HUES6 (cell line): Measurements from ENCODE around the gene NHERF2.
A peak's percentile ranks its signal among the peaks of the same experiment; 100 is the strongest.

Experiments
- H3K27ac ChIP-seq: 2 replicates; pipeline ENCODE4 v1.7.0; 2013; ENCODE audit warnings: low read depth, mild to moderate bottlenecking, low read length, inconsistent platforms
- H3K27me3 ChIP-seq: 2 replicates; pipeline ENCODE4 v1.6.1; 2013; ENCODE audit warnings: low read length; ENCODE audit not compliant: control insufficient read depth, insufficient read depth
- H3K36me3 ChIP-seq: 2 replicates; pipeline ENCODE4 v1.6.1; 2013; ENCODE audit warnings: low read length; ENCODE audit not compliant: control insufficient read depth, insufficient read depth
- H3K4me1 ChIP-seq: 2 replicates; pipeline ENCODE4 v1.6.1; 2013; ENCODE audit warnings: low read length; ENCODE audit not compliant: control insufficient read depth, insufficient read depth
- H3K4me3 ChIP-seq: 2 replicates; pipeline ENCODE4 v1.5.1; 2013; ENCODE audit warnings: low read depth, low read length
- H3K9ac ChIP-seq: one replicate; pipeline ENCODE4 v1.6.1; 2013; ENCODE audit warnings: mild to moderate bottlenecking, low read length
- H3K9me3 ChIP-seq: 2 replicates; pipeline ENCODE4 v1.6.1; 2013; ENCODE audit warnings: low read depth, low read length; ENCODE audit not compliant: control insufficient read depth, insufficient read depth

Gene NHERF2

GRCh38 chr16:2002406-2003230 lies 24.1 kb upstream of the NHERF2 start:
- H3K4me1 ChIP-seq: peaks cover 31% of the 10 kb centered on the region
- no peak overlapping the region for H3K9ac ChIP-seq
- no peaks in the 10 kb centered on the region for H3K9me3 ChIP-seq
- no peak overlapping the region for H3K4me3 ChIP-seq
- no peak overlapping the region for H3K27ac ChIP-seq
- peaks cover 65% of the 10 kb centered on the region for H3K36me3 ChIP-seq
- no peaks in the 10 kb centered on the region for H3K27me3 ChIP-seq

DNA sequence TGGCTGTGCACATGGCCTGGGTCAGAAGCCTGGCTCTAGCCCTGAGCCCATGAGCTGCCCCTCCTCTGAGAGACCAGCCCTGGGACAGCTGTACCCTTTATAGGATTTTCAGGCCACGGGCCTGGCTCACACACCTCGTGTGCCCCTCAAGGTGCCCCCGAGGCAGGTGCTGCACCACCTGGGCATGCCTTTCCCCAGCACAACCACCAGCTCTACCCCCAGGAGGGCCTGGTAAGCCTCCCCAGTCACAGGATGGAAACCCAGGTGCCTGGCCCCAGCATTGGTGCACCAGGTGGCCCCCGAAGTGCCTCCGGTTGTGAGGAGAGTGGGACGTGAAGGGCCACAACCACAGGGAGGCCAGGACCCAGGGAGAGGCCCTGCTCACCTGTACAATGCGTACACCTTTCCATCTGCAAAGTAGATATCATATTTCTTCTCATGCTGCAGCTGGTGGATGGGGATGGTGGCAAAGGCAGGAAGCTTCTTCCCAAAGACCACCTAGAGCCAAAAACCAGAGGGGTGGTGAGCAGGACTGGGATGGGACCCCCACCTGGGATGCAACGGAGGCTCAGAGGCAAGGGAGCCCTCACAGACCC lies 23.4 kb upstream of the NHERF2 start:
- Histone ChIP-seq H3K9me3 (no peaks in the 10 kb centered on the region), H3K4me1 (peaks cover 37% of the 10 kb centered on the region), H3K27me3 (no peaks in the 10 kb centered on the region), H3K27ac (no peak overlapping the region), H3K4me3 (no peak overlapping the region), H3K9ac (peak overlapping the region; percentile 23), H3K36me3 (peaks cover 63% of the 10 kb centered on the region)

DNA sequence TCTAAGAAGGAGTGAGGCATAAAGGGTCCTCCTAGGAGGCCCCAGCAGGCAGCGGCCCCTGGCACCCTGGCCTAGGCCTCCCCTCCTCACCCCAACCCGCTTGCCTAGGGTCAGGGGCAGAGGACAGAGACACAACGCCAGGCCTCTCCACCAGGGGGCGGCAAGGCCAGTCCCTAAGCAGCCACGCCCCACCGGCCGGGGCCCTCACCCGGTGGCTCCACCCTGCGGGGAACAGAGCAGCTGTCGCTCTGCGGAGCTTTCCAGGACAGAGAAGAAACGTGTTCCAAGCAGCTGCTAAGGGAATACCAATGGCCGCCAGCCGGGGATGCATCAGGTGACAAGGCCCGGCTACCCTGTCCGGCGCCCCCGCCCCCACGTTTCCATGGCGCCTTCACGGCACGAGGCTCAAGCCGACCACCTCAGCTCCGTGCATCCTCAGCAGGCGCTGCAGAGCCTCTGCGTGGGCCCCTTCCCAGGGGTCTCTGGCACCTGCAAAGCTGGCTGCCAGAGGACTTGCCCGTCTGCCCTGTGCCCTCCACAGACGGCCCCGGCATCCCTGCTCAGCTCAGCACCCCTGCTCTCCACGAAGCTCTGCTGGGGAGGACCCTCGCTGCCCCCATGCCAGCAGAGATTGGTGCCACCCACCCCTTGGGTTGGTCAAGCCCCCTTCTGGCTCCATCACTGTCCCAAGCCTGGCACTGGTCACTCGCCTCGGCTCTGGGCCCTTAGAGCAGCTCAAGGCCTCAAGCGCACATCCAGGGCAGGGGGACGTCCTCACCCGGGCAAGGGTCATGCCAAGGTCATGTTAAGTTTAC lies 22.7 kb upstream of the NHERF2 start:
- H3K4me1 ChIP-seq: peaks cover 42% of the 10 kb centered on the region
- H3K4me3 ChIP-seq: peak overlapping the region; percentile 23
- H3K9me3 ChIP-seq: no peaks in the 10 kb centered on the region
- no peaks in the 10 kb centered on the region for H3K27me3 ChIP-seq
- no peak overlapping the region for H3K27ac ChIP-seq
- H3K9ac ChIP-seq: peak overlapping the region; percentile 23
- peaks cover 56% of the 10 kb centered on the region for H3K36me3 ChIP-seq

- Histone ChIP-seq H3K4me1 (peaks cover 43% of the 10 kb centered on the region), H3K36me3 (peaks cover 47% of the 10 kb centered on the region), H3K9ac (peak overlapping the region; percentile 2), H3K27ac (no peak overlapping the region), H3K27me3 (no peaks in the 10 kb centered on the region), H3K4me3 (no peak overlapping the region), H3K9me3 (no peaks in the 10 kb centered on the region)
Measured at GRCh38 chr16:2004795-2005517, 21.7 kb upstream of the NHERF2 start.

DNA sequence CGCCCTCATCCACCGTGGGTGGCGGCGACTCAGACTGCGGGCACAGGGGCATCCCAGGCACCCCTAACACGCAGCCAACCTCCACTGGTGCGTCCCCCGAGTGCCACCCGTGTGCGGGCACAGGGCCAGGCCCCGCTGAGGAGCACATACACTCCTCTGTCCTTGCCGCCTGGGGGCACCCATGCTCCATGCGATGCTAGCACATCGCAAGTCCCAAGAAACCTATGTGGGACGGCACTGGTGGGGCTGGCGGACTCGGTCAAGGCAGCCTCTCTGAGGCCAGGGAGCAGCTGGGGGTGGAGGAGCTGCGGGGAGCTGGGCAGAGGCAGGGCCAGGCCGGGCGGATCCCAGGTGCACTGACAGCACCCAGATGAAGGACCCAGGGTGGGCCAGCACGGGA lies 21.1 kb upstream of the NHERF2 start:
- Histone ChIP-seq H3K9ac (no peak overlapping the region), H3K27ac (no peak overlapping the region), H3K36me3 (peaks cover 41% of the 10 kb centered on the region), H3K9me3 (no peaks in the 10 kb centered on the region), H3K4me1 (peaks cover 50% of the 10 kb centered on the region), H3K27me3 (no peaks in the 10 kb centered on the region), H3K4me3 (no peak overlapping the region)

DNA sequence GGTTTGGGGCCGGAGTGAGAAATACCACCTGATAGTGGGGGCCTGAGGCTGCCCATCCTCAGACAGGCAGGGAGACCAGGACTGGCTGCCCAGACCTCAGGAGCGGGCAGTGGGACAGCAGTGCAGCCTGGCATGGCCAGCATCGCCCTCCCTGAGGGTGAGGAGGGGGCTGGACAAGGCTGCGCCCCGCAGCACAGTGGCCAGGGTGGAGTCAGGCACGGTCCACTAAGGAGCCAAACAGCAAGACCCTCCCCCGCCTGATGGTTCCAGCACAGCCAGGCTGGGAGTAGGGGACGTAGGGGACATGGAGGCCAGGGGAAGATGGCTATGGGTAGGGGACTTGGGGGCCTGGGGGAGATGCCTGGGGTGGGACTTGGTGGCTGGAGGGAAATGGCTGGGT lies 20.4 kb upstream of the NHERF2 start:
- Histone ChIP-seq H3K9ac (no peak overlapping the region), H3K27me3 (no peaks in the 10 kb centered on the region), H3K4me1 (peaks cover 50% of the 10 kb centered on the region), H3K27ac (no peak overlapping the region), H3K9me3 (no peaks in the 10 kb centered on the region), H3K36me3 (peaks cover 34% of the 10 kb centered on the region), H3K4me3 (no peak overlapping the region)

GRCh38 chr16:2007081-2007836 lies 19.4 kb upstream of the NHERF2 start:
- Histone ChIP-seq H3K27me3 (no peaks in the 10 kb centered on the region), H3K4me3 (0 out of 2 replicates have a peak overlapping the region, but pooled peaks have one; percentile 15), H3K27ac (no peak overlapping the region), H3K9ac (no peak overlapping the region), H3K9me3 (no peaks in the 10 kb centered on the region), H3K36me3 (peaks cover 25% of the 10 kb centered on the region), H3K4me1 (peaks cover 50% of the 10 kb centered on the region)

GRCh38 chr16:2008009-2008526 lies 18.6 kb upstream of the NHERF2 start:
- H3K36me3 ChIP-seq: peaks cover 17% of the 10 kb centered on the region
- peak overlapping the region; percentile 76 for H3K4me3 ChIP-seq
- no peaks in the 10 kb centered on the region for H3K9me3 ChIP-seq
- H3K9ac ChIP-seq: no peak overlapping the region
- H3K27me3 ChIP-seq: no peaks in the 10 kb centered on the region
- no peak overlapping the region; the same call in 1 of the 2 replicates for H3K27ac ChIP-seq
- H3K4me1 ChIP-seq: peaks cover 50% of the 10 kb centered on the region

DNA sequence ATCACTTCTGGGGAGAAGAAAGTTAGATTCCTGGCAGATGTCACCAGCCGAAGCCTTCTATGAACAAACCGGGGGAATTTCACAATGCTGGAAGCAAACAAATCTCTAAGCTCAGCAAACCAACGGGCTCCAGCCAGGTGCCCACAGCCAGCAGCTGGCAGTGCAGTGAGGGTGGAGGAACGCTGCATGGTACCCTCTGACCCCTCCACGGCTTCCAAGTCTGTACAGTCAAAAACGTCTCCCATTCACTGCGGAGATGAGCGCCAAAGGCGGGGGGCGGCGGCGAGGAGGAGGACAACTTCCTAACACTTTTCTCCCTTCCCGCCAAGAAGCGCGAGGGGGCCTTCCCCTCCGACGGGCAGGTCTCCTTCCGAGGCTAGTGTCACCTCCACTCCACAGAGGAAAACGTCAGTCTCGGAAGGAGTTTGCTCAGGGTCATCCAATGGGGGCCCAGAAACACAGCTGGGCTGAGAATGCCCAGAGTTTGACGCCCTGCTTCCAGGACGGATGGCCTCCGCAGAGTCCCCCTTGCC lies 18.0 kb upstream of the NHERF2 start:
- H3K4me1 ChIP-seq: peaks cover 46% of the 10 kb centered on the region
- peak overlapping the region; percentile 76 for H3K4me3 ChIP-seq
- no peaks in the 10 kb centered on the region for H3K27me3 ChIP-seq
- peak overlapping the region; percentile 87 for H3K9ac ChIP-seq
- H3K27ac ChIP-seq: peak overlapping the region; percentile 82; the same call in 1 of the 2 replicates
- H3K36me3 ChIP-seq: peaks cover 11% of the 10 kb centered on the region
- H3K9me3 ChIP-seq: no peaks in the 10 kb centered on the region
